ENCODE results near the gene DNAH6.

Gene DNAH6

GRCh38 chr2:84705858-84706257 lies 189.6 kb downstream of the DNAH6 start:
- TF ChIP-seq MAX (IDR thresholded peaks at IDR 0.05; ENCODE audit: low read depth, low read length) (no peak), MYC (IDR thresholded peaks at IDR 0.05; ENCODE audit: low read depth, low read length) (no peak), POLR2A (IDR thresholded peaks at IDR 0.05; ENCODE audit: extremely low read depth, insufficient read length) (no peak), CTCF (IDR thresholded peaks at IDR 0.05; ENCODE audit: low read depth, low read length) (no peak)
- no peak overlapping the region for H3K4me3 ChIP-seq (ENCODE audit: low read depth, low read length)
- DNase-seq (ENCODE audit: low read depth) = no peak

GRCh38 chr2:84708442-84708841 lies 192.1 kb downstream of the DNAH6 start:
- TF ChIP-seq MAX (IDR thresholded peaks at IDR 0.05; ENCODE audit: low read depth, low read length) = no peak
- no peak for TF ChIP-seq POLR2A (IDR thresholded peaks at IDR 0.05; ENCODE audit: extremely low read depth, insufficient read length)
- no peak for TF ChIP-seq CTCF (IDR thresholded peaks at IDR 0.05; ENCODE audit: low read depth, low read length)
- no peak for TF ChIP-seq MYC (IDR thresholded peaks at IDR 0.05; ENCODE audit: low read depth, low read length)
- H3K4me3 ChIP-seq (ENCODE audit: low read depth, low read length) = no peak overlapping the region

GRCh38 chr2:84711651-84712050 lies 195.4 kb downstream of the DNAH6 start:
- TF ChIP-seq MAX (IDR thresholded peaks at IDR 0.05; ENCODE audit: low read depth, low read length) = no peak
- no peak for TF ChIP-seq MYC (IDR thresholded peaks at IDR 0.05; ENCODE audit: low read depth, low read length)
- TF ChIP-seq POLR2A (IDR thresholded peaks at IDR 0.05; ENCODE audit: extremely low read depth, insufficient read length) = no peak
- TF ChIP-seq CTCF (IDR thresholded peaks at IDR 0.05; ENCODE audit: low read depth, low read length) = no peak
- no peak for DNase-seq (ENCODE audit: low read depth)
- no peak overlapping the region for H3K4me3 ChIP-seq (ENCODE audit: low read depth, low read length)

More at GRCh38 chr2:84708442-84708841, 192.1 kb downstream of the DNAH6 start:
- DNase-seq (ENCODE audit: low read depth) = no peak

GRCh38 chr2:84713441-84713840 lies 197.1 kb downstream of the DNAH6 start:
- H3K4me3 ChIP-seq (ENCODE audit: low read depth, low read length) = no peak overlapping the region
- no peak for DNase-seq (ENCODE audit: low read depth)
- no peak for TF ChIP-seq MAX (IDR thresholded peaks at IDR 0.05; ENCODE audit: low read depth, low read length)
- TF ChIP-seq POLR2A (IDR thresholded peaks at IDR 0.05; ENCODE audit: extremely low read depth, insufficient read length) = no peak
- no peak for TF ChIP-seq MYC (IDR thresholded peaks at IDR 0.05; ENCODE audit: low read depth, low read length)
- no peak for TF ChIP-seq CTCF (IDR thresholded peaks at IDR 0.05; ENCODE audit: low read depth, low read length)

GRCh38 chr2:84716564-84716963 lies 200.3 kb downstream of the DNAH6 start:
- no peak overlapping the region for H3K4me3 ChIP-seq (ENCODE audit: low read depth, low read length)
- no peak for DNase-seq (ENCODE audit: low read depth)
- TF ChIP-seq MYC (IDR thresholded peaks at IDR 0.05; ENCODE audit: low read depth, low read length) (no peak), MAX (IDR thresholded peaks at IDR 0.05; ENCODE audit: low read depth, low read length) (no peak), POLR2A (IDR thresholded peaks at IDR 0.05; ENCODE audit: extremely low read depth, insufficient read length) (no peak), CTCF (IDR thresholded peaks at IDR 0.05; ENCODE audit: low read depth, low read length) (no peak)

- H3K4me3 ChIP-seq (ENCODE audit: low read depth, low read length) = no peak overlapping the region
- TF ChIP-seq CTCF (IDR thresholded peaks at IDR 0.05; ENCODE audit: low read depth, low read length) (no peak), POLR2A (IDR thresholded peaks at IDR 0.05; ENCODE audit: extremely low read depth, insufficient read length) (no peak), MYC (IDR thresholded peaks at IDR 0.05; ENCODE audit: low read depth, low read length) (no peak), MAX (IDR thresholded peaks at IDR 0.05; ENCODE audit: low read depth, low read length) (no peak)
- no peak for DNase-seq (ENCODE audit: low read depth)
These were observed 201.0 kb downstream of the DNAH6 start for GRCh38 chr2:84717302-84717701.

Data from NB4 (cell line).